ENCODE results near the gene PTCHD4.
"Not testable (repeated sequence)": the region's sequence is repeated elsewhere in the genome, so short reads cannot be mapped to it uniquely, and the experiment has no call there.

PTCHD4 gene

GRCh38 chr6:48111143-48111506 lies at the start of gene PTCHD4:
TSS of gene PTCHD4 (minus strand) at chr6:48111197. CDS start at chr6:48068957, 42,240 bp downstream.
- DNase-seq: no peak

DNA sequence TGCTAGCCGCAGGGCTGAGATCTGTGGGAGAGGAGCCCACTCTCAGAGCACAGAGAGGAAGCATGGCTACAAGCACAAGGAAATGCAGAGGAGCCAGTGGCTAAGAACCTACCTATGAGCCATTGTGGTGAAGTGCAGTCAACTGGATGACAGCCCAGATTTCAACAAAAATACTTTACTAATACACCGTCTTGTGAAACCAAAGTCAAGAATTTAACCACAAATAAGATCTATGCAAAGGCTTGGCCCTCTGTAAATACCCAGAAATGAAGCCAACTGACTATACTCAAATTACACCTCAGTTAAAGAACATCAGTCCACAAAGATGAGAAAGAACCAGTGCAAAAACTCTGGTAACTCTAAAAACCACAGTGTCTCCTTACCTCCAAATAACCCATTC lies 40.1 kb upstream of the PTCHD4 start:
- no peak for DNase-seq

GRCh38 chr6:48150701-48151100 lies 39.7 kb upstream of the PTCHD4 start:
- no peak for DNase-seq

- no peak for DNase-seq
Measured at GRCh38 chr6:48147051-48147450, 36.1 kb upstream of the PTCHD4 start.

GRCh38 chr6:48144021-48144420 lies 33.0 kb upstream of the PTCHD4 start:
- no peak for DNase-seq

DNA sequence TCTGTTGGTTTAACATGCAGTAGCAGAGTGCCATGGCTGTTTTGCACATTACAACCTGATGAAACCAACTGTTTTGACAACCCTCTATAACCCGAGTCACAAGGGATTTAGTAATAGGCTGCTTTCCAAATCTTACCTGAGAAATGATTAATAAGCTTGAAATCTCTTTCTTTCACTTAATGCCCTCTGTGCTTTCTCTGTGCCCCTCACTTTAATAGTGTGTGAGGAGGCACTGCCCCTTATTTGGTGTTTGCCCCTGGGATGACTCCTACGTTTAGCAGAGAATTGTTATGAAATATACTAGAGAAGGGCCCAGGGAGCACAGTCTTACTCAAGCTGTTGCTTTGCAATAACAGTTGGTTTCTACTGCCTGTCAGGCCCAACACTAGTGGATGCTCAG lies 31.0 kb upstream of the PTCHD4 start:
- no peak for DNase-seq

GRCh38 chr6:48139818-48140614 lies 29.0 kb upstream of the PTCHD4 start:
- no peak for DNase-seq

DNA sequence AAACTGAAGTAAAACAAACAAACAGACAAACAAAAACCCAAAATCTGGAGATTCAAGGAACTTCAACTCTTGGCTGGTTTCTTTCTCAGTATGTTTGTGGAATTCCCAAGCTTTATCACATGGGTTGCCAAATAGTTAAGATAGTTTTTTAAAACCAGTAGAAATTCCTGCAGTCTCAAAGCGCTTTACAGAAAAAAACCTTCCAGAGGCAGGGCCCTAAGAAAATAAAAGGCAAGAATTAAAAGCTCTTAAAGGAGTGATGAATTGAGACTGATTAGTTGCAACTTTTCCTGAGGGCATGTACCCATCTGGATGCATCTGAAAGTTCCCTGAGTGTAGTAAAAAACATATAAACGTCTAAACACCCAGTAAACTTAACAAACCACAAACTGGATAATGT lies 25.9 kb upstream of the PTCHD4 start:
- DNase-seq: no peak

DNA sequence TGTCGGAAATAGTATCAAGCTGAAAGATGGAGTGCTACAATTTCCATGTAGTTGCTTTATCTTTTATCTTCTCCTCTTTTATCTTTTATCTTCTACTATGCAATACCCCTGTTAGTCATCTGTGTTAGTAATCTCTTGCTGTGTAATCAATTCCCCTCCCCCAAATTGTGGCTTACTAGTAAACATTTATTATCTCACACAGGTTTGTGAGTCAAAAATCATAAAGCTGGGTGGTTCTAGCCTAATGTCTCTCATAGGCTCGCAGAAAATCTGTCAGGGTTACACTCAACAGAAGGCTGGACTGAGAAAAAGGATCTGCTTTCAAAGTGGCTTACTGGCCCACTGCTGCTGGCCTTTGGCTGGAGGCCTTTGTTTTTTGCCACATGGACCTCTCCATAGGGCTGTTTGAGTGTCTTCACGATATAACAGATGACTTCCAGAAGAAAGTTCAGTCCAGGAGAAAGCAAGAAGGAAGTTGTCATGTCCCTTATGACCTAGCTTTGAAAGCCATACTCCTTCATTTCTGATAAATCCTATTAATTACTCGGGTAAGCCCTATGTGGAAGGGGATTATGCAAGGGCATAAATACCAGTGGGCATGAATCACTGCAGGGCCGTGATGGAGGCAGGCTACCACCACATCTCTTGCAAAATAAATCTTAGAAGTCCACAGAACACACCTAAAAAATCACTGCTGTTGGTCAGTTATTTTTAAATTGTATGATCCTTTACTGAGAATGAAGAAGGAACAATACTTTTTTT lies 24.5 kb upstream of the PTCHD4 start:
- no peak for DNase-seq

- no peak for DNase-seq
Measured at GRCh38 chr6:48134246-48134645, 23.2 kb upstream of the PTCHD4 start.

DNA sequence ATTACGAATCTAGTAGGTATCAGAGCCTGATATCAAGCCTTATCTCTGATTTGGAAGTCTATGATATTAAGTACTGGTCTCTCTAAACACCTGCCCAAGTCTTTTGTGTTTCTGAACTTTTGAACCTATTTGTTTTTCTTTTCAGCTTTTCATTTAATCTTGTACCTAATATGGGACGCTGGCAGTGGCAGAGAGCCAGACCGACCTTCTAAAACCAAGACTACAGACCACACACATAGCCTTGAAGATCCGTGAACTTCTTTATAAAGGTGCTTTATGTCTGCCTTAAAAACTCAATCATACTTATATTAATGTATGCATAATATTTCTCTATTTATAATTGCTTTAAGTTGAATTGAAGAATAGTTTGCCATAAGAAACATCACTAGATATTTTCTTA lies 12.6 kb upstream of the PTCHD4 start:
- no peak for DNase-seq

GRCh38 chr6:48121983-48122749 lies 11.2 kb upstream of the PTCHD4 start:
- not testable (repeated sequence) for DNase-seq

DNA sequence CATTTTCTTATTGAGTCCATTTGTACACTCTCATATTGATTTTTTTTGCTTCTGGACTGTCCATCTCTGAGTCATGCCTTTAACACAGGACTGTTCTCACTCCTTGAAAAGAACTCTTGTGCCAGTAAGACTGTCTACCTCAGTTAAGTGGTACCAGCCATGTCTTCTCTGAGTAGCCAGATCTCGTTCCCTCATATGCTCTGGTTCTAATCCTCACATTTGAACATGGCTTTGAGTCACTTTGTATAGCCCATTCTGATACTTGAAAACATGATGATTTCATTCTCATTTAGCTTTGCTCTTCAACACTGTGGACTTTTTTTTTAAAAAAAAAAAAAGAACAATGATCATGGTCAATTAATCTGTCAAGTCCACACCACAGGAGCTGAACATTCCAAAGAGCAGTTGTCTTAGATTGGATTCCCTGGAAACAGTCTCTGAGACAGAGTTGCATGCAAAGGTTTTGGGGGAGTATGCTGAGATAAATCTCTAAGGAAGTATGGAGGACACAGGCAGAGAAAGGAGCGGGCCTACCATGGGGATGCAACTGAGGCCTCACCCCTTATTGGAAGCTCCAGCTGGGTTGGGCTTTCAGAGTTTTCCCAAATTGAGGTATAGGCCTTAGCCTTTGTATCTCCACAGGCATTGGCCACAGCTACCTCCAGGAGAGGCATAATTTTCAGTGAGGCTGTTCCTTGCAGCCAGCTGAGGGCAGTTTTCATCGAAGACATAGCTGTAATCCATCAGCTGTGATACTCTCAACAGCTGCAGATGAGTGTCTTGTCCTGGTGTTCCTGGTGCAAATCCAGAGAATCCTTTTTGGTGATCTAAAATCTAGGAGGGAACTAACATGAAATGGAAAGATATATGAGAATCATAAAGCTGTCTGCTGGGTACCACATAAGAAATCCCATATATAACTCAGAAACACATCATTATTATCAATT lies 6.0 kb upstream of the PTCHD4 start:
- DNase-seq: no peak

DNA sequence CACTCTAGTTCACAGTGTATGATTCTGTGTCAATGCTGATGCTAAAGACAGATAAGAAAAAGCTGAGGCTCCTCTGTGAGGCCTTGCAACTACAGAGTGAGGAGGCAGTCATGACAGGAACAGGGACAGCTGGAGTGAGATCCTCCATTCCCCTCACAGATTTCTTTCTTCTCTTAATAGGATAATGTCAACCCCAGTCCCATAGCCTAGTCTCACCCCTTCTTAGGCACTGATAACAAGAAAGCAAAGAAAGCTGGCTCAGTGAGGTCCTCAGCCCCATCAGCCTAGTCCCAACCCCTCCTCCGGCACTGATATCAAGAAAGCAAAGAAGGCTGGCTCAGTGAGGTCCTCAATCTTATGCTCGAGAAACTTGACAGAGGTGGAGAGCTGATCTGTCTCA lies 2.1 kb upstream of the PTCHD4 start:
- DNase-seq: no peak

DNA sequence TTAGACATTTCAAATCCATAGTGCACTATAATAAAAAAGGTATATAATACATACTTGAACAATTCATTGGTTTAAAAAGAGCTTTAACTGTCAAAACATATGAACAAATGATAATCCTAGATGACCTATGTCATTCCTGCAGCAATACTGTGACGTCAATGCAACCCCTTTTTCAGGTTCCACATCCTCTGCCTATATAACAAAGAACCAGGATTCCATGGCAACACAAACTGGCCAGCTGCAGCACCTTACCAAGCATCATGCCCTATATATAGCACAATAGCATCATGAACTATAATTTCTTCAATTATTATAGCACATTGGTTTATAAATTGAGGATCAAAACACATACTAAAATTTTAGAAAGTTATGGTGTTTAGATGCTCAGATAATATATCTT lies 578 bp upstream of the PTCHD4 start:
- DNase-seq: no peak

GRCh38 chr6:48110436-48111142 lies 408 bp downstream of the PTCHD4 start:
- no peak for DNase-seq

GRCh38 chr6:48109944-48110343 lies 1.1 kb downstream of the PTCHD4 start:
- DNase-seq: no peak

DNA sequence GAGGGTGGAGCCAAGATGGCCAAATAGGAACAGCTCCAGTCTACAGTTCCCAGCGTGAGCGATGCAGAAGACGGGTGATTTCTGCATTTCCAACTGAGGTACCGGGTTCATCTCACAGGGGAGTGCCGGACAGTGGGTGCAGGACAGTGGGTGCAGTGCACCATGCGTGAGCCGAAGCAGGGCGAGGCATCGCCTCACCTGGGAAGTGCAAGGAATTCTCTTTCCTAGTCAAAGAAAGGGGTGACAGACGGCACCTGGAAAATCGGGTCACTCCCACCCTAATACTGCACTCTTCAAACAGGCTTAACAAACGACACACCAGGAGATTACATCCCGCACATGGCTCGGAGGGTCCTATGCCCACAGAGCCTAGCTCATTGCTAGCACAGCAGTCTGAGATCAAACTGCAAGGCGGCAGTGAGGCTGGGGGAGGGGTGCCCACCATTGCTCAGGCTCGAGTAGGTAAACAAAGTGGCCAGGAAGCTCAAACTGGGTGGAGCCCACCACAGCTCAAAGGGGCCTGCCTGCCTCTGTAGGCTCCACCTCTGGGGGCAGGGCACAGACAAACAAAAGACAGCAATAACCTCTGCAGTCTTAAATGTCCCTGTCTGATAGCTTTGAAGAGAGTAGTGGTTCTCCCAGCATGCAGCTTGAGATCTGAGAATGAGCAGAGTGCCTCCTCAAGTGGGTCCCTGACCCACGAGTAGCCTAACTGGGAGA lies 8.4 kb downstream of the PTCHD4 start:
- not testable (repeated sequence) for DNase-seq

- no peak for DNase-seq
Measured at GRCh38 chr6:48101290-48101689, 9.7 kb downstream of the PTCHD4 start.

DNA sequence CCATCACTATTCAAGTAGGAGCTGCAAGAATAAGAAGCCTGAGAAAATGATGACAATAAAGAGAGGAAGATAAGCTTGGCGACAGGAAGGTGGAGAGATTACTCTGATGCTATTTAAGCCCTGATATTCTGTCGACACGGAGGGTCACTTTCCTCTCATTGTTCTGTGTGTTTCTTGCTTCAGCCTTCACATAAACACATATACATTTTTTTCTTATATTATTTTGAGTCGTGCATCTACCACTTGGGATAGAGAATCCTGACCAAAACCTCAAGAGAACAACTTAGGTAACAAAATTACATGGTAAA lies 10.5 kb downstream of the PTCHD4 start:
- no peak for DNase-seq
